A549 (cell line): ENCODE data around the gene SVIL.

Source experiments
- CTCF ChIP-seq: fragments of >200 bp; sonication (Bioruptor Twin); formaldehyde crosslinking; IDR thresholded peaks from 3 replicates; pipeline ENCODE4 v1.5.1; 2016
- JUNB ChIP-seq: fragments of >200 bp; sonication (Bioruptor Twin); formaldehyde crosslinking; IDR thresholded peaks from 2 replicates; pipeline ENCODE4 v1.6.1; 2016
- USF2 ChIP-seq: fragments of 450-650 bp; IDR thresholded peaks from 2 replicates; pipeline ENCODE4 v1.6.1; 2014; ENCODE audit warnings: antibody characterized with exemption

GRCh38 chr10:29535778-29536453 lies 98.9 kb downstream of the SVIL start:
- TF ChIP-seq CTCF (peak; percentile 30; the same call in 2 of the 3 replicates), USF2 (no peak), JUNB (no peak)
